GM19328 (cell line): ENCODE data around the gene SUDS3.
"Not testable (repeated sequence)": the region's sequence is repeated elsewhere in the genome, so short reads cannot be mapped to it uniquely, and the experiment has no call there.

Experiments
- ATAC-seq: cut with Tn5 transposase; IDR thresholded peaks from one replicate; pipeline ENCODE4 v1.9.1; 2021; ENCODE audit warnings: mild to moderate bottlenecking, moderate library complexity; ENCODE audit not compliant: unreplicated experiment

The SUDS3 gene

DNA sequence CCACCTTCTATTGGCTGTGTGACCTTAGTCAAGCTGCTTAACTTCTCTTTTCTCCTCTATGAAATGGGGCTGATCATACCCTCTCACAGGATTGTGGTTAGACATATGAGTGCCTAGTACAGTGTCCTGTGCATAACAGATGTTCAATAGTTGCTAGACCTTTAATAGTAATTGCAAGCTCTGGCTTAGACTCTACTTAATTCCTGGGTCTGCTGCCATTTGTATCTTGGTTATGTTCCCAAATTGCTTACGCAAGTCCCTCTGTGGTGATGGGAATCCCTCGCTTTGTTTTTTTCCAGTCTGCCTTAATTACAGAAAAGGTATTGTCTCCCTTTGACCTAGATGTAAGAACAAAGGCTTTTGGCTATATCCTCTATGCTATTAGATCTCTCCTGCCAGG lies 15.1 kb downstream of the SUDS3 start:
- ATAC-seq = no peak

DNA sequence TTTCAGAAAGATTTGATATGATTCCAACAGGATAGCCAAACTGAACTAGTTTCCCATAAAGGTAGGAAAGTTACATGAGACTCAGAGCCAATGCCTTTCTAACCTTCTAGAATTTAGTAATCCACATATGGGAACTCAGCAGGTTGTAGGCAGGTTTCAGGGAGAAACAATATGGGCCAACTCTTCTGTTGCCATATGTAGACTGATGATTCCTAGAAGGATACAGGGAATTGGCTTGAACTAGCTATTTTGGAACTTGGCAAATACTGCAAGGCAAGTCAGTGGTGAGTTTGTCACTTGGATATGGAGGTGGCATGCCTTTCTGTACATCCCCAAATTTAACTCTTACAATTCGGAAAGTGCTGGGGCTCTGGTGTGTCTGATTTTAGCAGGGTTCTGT lies 15.5 kb downstream of the SUDS3 start:
- no peak for ATAC-seq

DNA sequence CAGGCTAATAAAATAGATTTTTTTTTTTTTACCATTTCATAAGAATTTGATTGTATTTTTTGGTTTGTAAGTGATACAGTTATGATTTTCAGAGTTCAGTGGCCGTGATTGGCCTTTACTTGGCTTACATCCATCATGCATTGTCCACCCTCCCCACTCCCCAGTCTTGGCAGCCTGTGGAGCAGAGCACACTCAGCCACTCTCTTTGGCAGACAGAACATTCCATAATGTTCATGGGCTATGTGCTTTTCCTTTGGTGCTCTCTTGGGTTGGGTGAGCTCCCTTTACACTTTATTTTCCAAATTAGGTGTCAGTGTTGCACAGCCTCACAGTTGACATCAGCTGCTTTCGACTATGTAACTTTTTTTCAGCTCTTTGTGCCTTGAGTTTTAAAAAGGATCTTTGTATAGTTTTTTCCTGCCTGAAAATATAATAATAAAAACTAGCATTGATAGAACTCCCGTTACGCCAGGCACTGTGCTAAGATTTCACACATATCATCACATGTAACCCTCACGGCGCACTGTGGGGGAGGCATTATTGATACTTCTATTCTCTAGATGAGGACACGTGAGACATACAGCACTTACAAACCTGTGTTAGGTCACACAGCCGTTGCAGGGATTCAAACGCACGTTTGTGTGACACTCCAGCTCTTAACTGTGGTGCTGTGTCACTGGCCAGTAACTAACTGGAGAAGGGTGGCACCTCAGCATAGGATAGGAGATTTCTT lies 21.5 kb downstream of the SUDS3 start:
- no peak for ATAC-seq

DNA sequence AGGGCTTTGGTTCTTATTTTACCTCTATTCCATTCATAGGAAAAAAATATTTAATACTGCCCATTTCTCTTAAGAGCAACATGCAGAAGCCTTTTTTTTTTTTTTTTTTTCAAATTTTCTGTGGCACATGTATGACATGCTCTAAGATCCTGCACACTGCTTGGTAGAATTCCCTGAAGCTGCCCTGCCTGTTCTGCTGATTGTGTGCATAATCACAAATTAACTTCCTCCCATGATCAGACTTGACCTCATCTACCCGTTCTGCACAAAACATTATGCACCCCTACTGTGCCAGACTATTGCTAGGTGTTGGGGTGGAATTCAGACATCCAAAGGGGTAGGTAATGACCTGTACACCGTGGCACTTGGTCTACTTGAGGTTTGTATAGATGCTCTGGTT lies 22.2 kb downstream of the SUDS3 start:
- no peak for ATAC-seq

DNA sequence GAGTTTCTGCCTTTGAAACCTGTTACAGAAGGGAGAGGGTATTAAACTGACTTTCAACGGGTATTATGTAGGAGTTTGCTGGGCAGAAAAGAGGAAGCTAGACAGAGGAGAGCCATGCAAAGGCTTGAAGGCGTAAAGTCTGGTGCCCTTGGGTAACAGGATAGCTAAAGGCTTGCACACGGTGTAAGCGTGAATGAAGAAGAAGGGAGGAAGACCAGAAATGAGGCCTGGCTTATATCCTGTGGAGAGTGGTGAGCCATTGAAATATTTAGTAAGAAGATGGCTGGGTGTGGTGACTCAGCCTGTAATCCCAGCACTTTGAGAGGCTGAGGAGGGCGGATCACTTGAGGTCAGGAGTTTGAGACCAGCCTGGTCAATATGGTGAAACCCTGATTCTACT lies 22.6 kb downstream of the SUDS3 start:
- no peak for ATAC-seq

GRCh38 chr12:118402251-118402650 lies 25.9 kb downstream of the SUDS3 start:
- no peak for ATAC-seq

- ATAC-seq = no peak
Observed at GRCh38 chr12:118404876-118405521, 28.6 kb downstream of the SUDS3 start.

GRCh38 chr12:118408241-118408640 lies 31.9 kb downstream of the SUDS3 start:
- not testable (repeated sequence) for ATAC-seq

DNA sequence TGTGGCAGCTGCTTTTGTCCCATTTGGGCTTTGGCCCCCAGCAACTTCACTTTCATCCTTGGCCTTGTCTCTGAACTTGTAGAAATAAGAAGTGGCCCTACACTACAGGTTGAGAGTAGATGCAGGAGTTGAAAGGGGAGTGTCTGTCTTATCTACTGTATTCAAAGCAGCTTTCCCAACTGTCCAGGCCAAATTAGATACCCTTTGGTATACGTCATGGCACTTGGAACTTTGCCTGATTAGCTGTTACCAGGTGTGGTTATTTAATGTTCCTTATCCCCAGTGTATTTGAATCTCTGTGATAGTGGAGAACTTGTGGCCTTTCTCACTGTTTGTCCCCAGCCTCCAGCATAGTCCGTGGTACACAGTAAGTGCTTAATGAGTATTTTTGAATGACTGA lies 33.5 kb downstream of the SUDS3 start:
- ATAC-seq = no peak

GRCh38 chr12:118417942-118418341 lies 41.6 kb downstream of the SUDS3 start:
- ATAC-seq = no peak

DNA sequence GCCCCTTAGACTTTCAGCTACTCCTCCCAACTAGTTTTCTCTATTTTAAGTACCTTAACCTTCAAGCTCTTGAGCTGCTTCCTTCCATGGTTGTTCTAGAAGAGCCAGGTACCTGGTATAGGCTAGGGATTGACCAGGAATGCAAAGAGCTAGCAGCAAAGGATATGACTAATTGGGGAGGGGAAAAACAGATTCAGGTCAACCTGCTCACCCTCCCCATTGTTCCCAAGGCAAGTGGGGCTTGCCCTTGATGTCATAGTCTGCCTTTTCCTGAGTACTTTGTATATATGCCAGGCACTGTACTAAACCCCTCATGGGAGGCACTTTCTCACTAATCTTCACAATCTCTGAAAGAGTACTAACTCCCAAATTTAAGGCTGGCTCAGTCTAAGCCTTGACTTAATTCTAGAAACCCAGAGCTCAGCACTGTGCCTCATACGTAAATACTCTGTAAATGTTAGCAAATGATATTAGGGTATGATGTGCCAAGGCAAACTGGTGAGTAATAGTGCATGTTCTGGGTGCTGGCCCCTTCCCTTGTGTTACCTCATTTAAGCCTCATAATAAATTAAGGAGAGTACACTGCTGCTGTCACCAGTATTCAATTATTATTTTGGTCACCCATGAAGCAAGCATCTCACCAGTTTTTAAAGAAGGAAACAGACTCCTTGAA lies 42.2 kb downstream of the SUDS3 start:
- ATAC-seq = no peak

DNA sequence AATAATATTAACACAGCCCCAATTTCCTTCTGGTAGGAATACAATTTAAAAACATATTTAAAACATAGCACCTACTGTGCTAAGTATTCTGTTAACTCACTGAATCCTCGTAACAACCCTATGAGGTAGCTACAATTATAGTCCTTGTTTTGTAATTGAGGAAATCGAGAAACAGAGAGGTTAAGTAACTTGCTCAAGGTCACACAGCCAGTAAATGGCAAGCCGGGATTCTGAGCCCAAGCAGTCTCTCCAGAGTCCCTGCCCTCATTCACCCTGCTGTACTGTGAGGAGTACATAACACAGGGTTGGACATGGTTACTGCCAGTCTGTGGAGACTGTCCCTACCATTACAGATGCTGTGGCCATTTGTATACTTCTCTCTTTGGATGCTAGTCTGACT lies 44.3 kb downstream of the SUDS3 start:
- ATAC-seq = no peak

DNA sequence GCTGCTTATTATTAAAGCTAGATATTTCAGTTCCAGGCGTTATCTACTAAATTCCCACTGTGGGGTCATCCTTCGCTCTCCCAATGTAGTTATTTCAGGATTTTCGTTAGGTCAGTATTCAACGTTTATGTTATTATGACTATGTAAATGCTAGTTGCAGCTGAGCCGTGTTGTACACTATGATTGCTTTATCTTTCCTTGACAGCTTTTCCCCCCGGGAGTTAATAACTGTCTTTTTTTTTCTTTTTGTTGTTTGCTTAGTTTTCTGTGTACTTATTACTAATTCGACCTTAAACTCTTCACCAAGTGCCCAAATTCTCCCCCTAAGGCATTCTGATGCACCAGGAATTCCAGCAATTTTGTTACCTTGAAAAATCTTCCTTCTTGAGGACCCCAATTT lies 48.5 kb downstream of the SUDS3 start:
- ATAC-seq = no peak

- ATAC-seq = no peak
Observed at GRCh38 chr12:118425364-118425763, 49.0 kb downstream of the SUDS3 start.

DNA sequence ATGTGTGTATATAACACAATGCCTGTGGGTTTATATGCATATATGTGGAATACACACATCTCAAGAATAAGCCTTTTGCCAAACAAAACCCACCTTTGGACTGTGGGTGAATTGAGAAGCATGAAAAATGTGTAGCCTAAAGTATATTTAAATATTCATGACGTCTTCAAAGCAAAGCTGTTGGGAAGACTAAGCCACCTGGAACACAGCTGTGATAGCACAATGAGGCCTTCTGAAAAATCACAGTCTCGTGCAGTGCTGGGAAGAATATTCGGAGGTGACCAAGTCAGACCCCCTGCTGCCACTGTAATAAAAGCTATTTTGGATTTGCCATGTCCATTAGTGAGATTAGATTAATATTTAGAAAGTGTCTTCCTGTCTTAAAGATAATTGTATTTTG lies 51.5 kb downstream of the SUDS3 start:
- no peak for ATAC-seq

DNA sequence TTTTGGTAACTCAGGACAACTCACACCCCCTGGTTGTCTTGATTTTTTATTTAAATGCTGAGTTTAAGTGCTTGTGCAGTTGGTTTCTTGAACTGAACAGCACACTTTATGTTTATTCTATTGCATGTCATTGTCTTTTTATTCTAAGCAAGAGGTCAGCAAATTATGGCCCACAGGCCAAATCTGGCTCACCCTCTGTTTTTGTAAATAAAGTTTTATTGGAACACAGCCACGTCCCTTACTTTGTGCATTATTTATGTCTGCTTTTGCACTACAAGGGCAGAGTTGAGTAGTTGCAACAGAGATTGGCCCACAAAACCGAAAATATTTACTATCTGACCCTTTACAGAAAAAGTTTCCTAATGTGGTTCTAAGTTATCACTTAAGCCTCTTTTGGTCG lies 52.3 kb downstream of the SUDS3 start:
- ATAC-seq = no peak

- ATAC-seq = no peak
Observed at GRCh38 chr12:118429688-118430383, 53.5 kb downstream of the SUDS3 start.

DNA sequence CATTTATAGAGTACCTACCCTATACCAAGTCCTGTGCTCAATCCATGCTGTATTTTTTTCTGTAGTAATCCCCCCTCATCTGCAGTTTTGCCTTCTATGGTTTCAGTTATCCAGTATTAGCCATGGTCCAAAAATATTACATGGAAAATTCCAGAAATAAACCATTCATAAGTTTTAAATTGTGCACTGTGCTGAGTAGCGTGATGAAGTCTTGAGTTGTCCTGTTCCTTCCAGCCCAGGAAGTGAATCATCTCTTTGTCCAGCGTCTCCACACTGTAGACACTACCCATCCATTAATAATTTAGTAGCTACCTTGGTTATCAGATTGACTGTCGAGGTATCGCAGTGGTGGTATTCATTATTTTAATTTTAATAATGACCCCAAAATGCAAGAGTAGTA lies 54.2 kb downstream of the SUDS3 start:
- no peak for ATAC-seq

- ATAC-seq = no peak
Observed at GRCh38 chr12:118432812-118433545, 56.6 kb downstream of the SUDS3 start.

- no peak for ATAC-seq
Observed at GRCh38 chr12:118436002-118436730, 59.8 kb downstream of the SUDS3 start.
